Muscle of back (tissue), 11 donors: ENCODE measurements around the gene PXMP4. TPM values are rescaled to one million over a fixed set of nuclear protein-coding genes. Genes with fewer than 3 reads are reported as not detected.

Experiments
- DNase-seq, 3 donors: peaks; one replicate each; pipeline versions ENCODE4 v3.0.0 to v3.0.0-alpha.2; 2013
- polyA plus RNA-seq, 10 donors: library from polyadenylated mRNA; unstranded; fragments of 120-200 nt; gene quantifications; one replicate each; pipeline ENCODE4 v1.2.1, GENCODE V29; 2013; ENCODE audit not compliant: insufficient read length in 10 of 10

Gene PXMP4
- polyA plus RNA-seq, 10 donors, result 8.5 to 10.9 (median 9.7) TPM

GRCh38 chr20:33671573-33672288 is 48.4 kb downstream of the PXMP4 start:
- no peak for DNase-seq

- no peak for DNase-seq
Observed at GRCh38 chr20:33670715-33671499, 49.2 kb downstream of the PXMP4 start.

GRCh38 chr20:33669873-33670640 is 50.1 kb downstream of the PXMP4 start:
- DNase-seq, result no peak

- DNase-seq, result no peak
Observed at GRCh38 chr20:33669224-33669623, 50.9 kb downstream of the PXMP4 start.

- no peak for DNase-seq
Observed at GRCh38 chr20:33668466-33669155, 51.5 kb downstream of the PXMP4 start.

GRCh38 chr20:33667676-33668465 is 52.2 kb downstream of the PXMP4 start:
- DNase-seq, result peak; percentile 63 to 92 (median 78)

GRCh38 chr20:33667245-33667675 is 52.9 kb downstream of the PXMP4 start:
- DNase-seq, result peak in 1 of 3 donors; percentile 68

GRCh38 chr20:33666293-33667244 is 53.5 kb downstream of the PXMP4 start, which contains the start of gene ACTL10:
Gene ACTL10 (plus strand): TSS chr20:33666943. CDS start chr20:33667498, 555 bp downstream.
- peak; percentile 91 to 96 (median 93) for DNase-seq

GRCh38 chr20:33664762-33665144 is 55.4 kb downstream of the PXMP4 start:
- DNase-seq, result no peak

GRCh38 chr20:33664085-33664761 is 55.9 kb downstream of the PXMP4 start:
- DNase-seq, result no peak

GRCh38 chr20:33663161-33664084 is 56.7 kb downstream of the PXMP4 start:
- DNase-seq, result peak; percentile 65 to 93 (median 80)

GRCh38 chr20:33662172-33662571 is 57.9 kb downstream of the PXMP4 start, which contains the start of gene C20orf144:
Gene C20orf144 (plus strand): TSS chr20:33662327. CDS start chr20:33662346, 19 bp downstream.
- DNase-seq, result no peak

- DNase-seq, result no peak
Observed at GRCh38 chr20:33660685-33661058, 59.4 kb downstream of the PXMP4 start.

GRCh38 chr20:33660035-33660684 is 60.0 kb downstream of the PXMP4 start:
- DNase-seq, result no peak

- DNase-seq, result no peak
Observed at GRCh38 chr20:33659341-33660034, 60.6 kb downstream of the PXMP4 start.

GRCh38 chr20:33658929-33659328 is 61.2 kb downstream of the PXMP4 start:
- no peak for DNase-seq
